ENCODE results near the gene DNAH11. TPM values are rescaled to one million over a fixed set of nuclear protein-coding genes. Genes with fewer than 3 reads are reported as not detected.

DNAH11 gene
- total and polyA plus RNA-seq, 12 donors: 0.03 to 0.59 (median 0.19) TPM; not detected in 2

- Histone ChIP-seq H3K36me3 (no peaks in the 10 kb centered on the region), H3K27me3 (no peaks in the 10 kb centered on the region), H3K4me3 (no peak overlapping the region), H3K27ac (no peak overlapping the region), H3K9me3 (peaks cover 0 to 15% (median 0%) of the 10 kb centered on the region in 11 donors), H3K4me1 (no peaks in the 10 kb centered on the region)
- TF ChIP-seq, protein P1, sequence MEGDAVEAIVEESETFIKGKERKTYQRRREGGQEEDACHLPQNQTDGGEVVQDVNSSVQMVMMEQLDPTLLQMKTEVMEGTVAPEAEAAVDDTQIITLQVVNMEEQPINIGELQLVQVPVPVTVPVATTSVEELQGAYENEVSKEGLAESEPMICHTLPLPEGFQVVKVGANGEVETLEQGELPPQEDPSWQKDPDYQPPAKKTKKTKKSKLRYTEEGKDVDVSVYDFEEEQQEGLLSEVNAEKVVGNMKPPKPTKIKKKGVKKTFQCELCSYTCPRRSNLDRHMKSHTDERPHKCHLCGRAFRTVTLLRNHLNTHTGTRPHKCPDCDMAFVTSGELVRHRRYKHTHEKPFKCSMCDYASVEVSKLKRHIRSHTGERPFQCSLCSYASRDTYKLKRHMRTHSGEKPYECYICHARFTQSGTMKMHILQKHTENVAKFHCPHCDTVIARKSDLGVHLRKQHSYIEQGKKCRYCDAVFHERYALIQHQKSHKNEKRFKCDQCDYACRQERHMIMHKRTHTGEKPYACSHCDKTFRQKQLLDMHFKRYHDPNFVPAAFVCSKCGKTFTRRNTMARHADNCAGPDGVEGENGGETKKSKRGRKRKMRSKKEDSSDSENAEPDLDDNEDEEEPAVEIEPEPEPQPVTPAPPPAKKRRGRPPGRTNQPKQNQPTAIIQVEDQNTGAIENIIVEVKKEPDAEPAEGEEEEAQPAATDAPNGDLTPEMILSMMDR (IDR thresholded peaks at IDR 0.05): no peak
- DNase-seq: no peak
- no peak for ATAC-seq
- intact Hi-C loops (cut with DNase I): no loop called here
- WGBS, 2 donors: 42 to 45% methylated on average over 4 of the region's 4 CpGs
Observed at GRCh38 chr7:21587139-21587784, 44.4 kb downstream of the DNAH11 start.

GRCh38 chr7:21596801-21597200 lies 54.0 kb downstream of the DNAH11 start:
- DNase-seq: no peak
- Histone ChIP-seq H3K4me3 (no peak overlapping the region), H3K4me1 (no peaks in the 10 kb centered on the region), H3K9me3 (no peaks in the 10 kb centered on the region), H3K36me3 (no peaks in the 10 kb centered on the region), H3K27ac (no peak overlapping the region), H3K27me3 (no peaks in the 10 kb centered on the region)
- TF ChIP-seq, protein P1 (IDR thresholded peaks at IDR 0.05): no peak
- ATAC-seq: no peak
- 85 to 87% methylated on average over 4 of the region's 4 CpGs for WGBS, 2 donors
- intact Hi-C loops (cut with DNase I): loop anchor here in 1 of 10 donors (10.0 kb wide), 1 partner anchor 62 kb away; no protein-coding TSS in a partner anchor

GRCh38 chr7:21603462-21603861 lies 60.6 kb downstream of the DNAH11 start:
- ATAC-seq: no peak
- Histone ChIP-seq H3K27ac (no peak overlapping the region), H3K4me3 (no peak overlapping the region), H3K4me1 (no peaks in the 10 kb centered on the region), H3K36me3 (no peaks in the 10 kb centered on the region), H3K9me3 (no peaks in the 10 kb centered on the region), H3K27me3 (no peaks in the 10 kb centered on the region)
- intact Hi-C loops (cut with DNase I): no loop called here
- no peak for DNase-seq
- TF ChIP-seq, protein P1 (IDR thresholded peaks at IDR 0.05): no peak

GRCh38 chr7:21603972-21604749 lies 61.3 kb downstream of the DNAH11 start:
- Histone ChIP-seq H3K9me3 (no peaks in the 10 kb centered on the region), H3K4me3 (no peak overlapping the region), H3K27ac (no peak overlapping the region), H3K4me1 (no peaks in the 10 kb centered on the region), H3K27me3 (peaks cover 0 to 2% (median 0%) of the 10 kb centered on the region in 7 donors), H3K36me3 (no peaks in the 10 kb centered on the region)
- 79 to 84% methylated on average over 5 of the region's 5 CpGs for WGBS, 2 donors
- TF ChIP-seq, protein P1 (IDR thresholded peaks at IDR 0.05): no peak
- no peak for DNase-seq
- ATAC-seq: no peak
- intact Hi-C loops (cut with DNase I): no loop called here

Measured in heart right ventricle (tissue), 16 donors.